A549 (cell line): ENCODE results near the gene CAV1. TPM values are rescaled to one million over a fixed set of nuclear protein-coding genes. Genes with fewer than 3 reads are reported as not detected.

ENCODE experiments used
- ATAC-seq, 2 experiments: fragments of 200-7000 bp in 1 of 2; fragments of >200 bp in 1 of 2; cut with Nextera tagmentation in 1 of 2; cut with Tn5 transposase in 1 of 2; 3 replicates each; pipeline versions ENCODE4 v1.8.0 to v1.9.1; 2018 to 2020; ENCODE audit warnings: mild to moderate bottlenecking in 1 of 2, moderate library complexity in 1 of 2
- CTCF ChIA-PET: fragments of 300-600 bp; sonication (Branson Sonifier 250); formaldehyde crosslinking; extraction: SDS; loops from one replicate; lab custom pipeline; 2021; ENCODE audit warnings: antibody characterized with exemption, inconsistent platforms; lab: Yijun Ruan, JAX
- POLR2A ChIA-PET: fragments of 350-600 bp; formaldehyde crosslinking; extraction: SDS; loops from one replicate; lab custom pipeline; 2021; ENCODE audit warnings: antibody characterized with exemption, inconsistent platforms; lab: Yijun Ruan, JAX
- DNase-seq, 2 experiments: peaks; one replicate each; pipeline versions ENCODE4 v3.0.0 to v3.0.0-alpha.2; 2011 to 2016; ENCODE audit warnings: low read depth in 1 of 2, low spot score in 1 of 2
- FAIRE-seq: peaks from 2 replicates; lab custom pipeline; 2011; peaks lifted over from hg19 to GRCh38; lab: Jason Lieb, UNC
- H3K27ac ChIP-seq, 2 experiments: fragments of >200 bp; sonication (Bioruptor Twin); formaldehyde crosslinking; 3 replicates each; pipeline ENCODE4 v1.5.1; 2016 to 2017
- H3K4me1 ChIP-seq: fragments of >200 bp; sonication (Bioruptor Twin); formaldehyde crosslinking; 3 replicates; pipeline ENCODE4 v1.6.1; 2016
- H3K4me2 ChIP-seq: fragments of >200 bp; sonication (Bioruptor Twin); formaldehyde crosslinking; 3 replicates; pipeline ENCODE4 v1.6.1; 2016
- H3K4me3 ChIP-seq: fragments of >200 bp; sonication (Bioruptor Twin); formaldehyde crosslinking; 3 replicates; pipeline ENCODE4 v1.5.1; 2016
- H3K9me3 ChIP-seq: fragments of >200 bp; sonication (Bioruptor Twin); formaldehyde crosslinking; 3 replicates; pipeline ENCODE4 v1.6.1; 2016
- CBX8 ChIP-seq: fragments of 200-600 bp; sonication (generic); IDR thresholded peaks from 2 replicates; pipeline ENCODE4 v1.6.1; 2016
- CTCF ChIP-seq: fragments of >200 bp; sonication (Bioruptor Twin); formaldehyde crosslinking; IDR thresholded peaks from 3 replicates; pipeline ENCODE4 v1.5.1; 2016
- E2F6 ChIP-seq: IDR thresholded peaks from 2 replicates; pipeline ENCODE4 v1.6.1; 2012; ENCODE audit warnings: low read depth, borderline replicate concordance
- ELK1 ChIP-seq: fragments of 150-350 bp; IDR thresholded peaks from 2 replicates; pipeline ENCODE4 v1.6.1; 2014; ENCODE audit warnings: low read depth, mild to moderate bottlenecking, low read length
- EP300 ChIP-seq, 2 experiments: fragments of >200 bp; sonication (Bioruptor Twin); formaldehyde crosslinking; IDR thresholded peaks; 2 replicates in 1 of 2; 3 replicates in 1 of 2; pipeline ENCODE4 v1.6.1; 2016 to 2017
- FOSL2 ChIP-seq, 2 experiments: fragments of 450-650 bp in 1 of 2; fragments of >200 bp in 1 of 2; sonication (Bioruptor Twin) in 1 of 2; formaldehyde crosslinking; IDR thresholded peaks; 2 replicates each; pipeline versions ENCODE4 v1.5.0 to v1.6.1; 2016 to 2020; ENCODE audit warnings: mild to moderate bottlenecking in 1 of 2, moderate library complexity in 1 of 2
- HDAC2 ChIP-seq: fragments of 200-600 bp; sonication (generic); IDR thresholded peaks from 2 replicates; pipeline ENCODE4 v1.6.1; 2016
- JUN ChIP-seq, 2 experiments: fragments of >200 bp; sonication (Bioruptor Twin); formaldehyde crosslinking; IDR thresholded peaks; 2 replicates in 1 of 2; 3 replicates in 1 of 2; pipeline ENCODE4 v1.6.1; 2016 to 2017
- JUNB ChIP-seq: fragments of >200 bp; sonication (Bioruptor Twin); formaldehyde crosslinking; IDR thresholded peaks from 2 replicates; pipeline ENCODE4 v1.6.1; 2016
- KDM5A ChIP-seq: fragments of 200-600 bp; sonication (generic); IDR thresholded peaks from 2 replicates; pipeline ENCODE4 v1.6.1; 2016; ENCODE audit warnings: antibody characterized with exemption, mild to moderate bottlenecking
- MAFK ChIP-seq: fragments of 450-650 bp; IDR thresholded peaks from 2 replicates; pipeline ENCODE4 v1.6.1; 2014; ENCODE audit not compliant: partially characterized antibody
- MYC ChIP-seq: IDR thresholded peaks from 2 replicates; pipeline ENCODE4 v1.6.1; 2012; ENCODE audit warnings: mild to moderate bottlenecking, inconsistent platforms, low read length, improper control_type of control experiment, borderline replicate concordance
- NR3C1 ChIP-seq: fragments of >200 bp; sonication (Bioruptor Twin); formaldehyde crosslinking; IDR thresholded peaks from 3 replicates; pipeline ENCODE4 v1.6.1; 2017
- PBX3 ChIP-seq: IDR thresholded peaks from 2 replicates; pipeline ENCODE4 v1.6.1; 2012
- PHF8 ChIP-seq: fragments of 200-600 bp; sonication (generic); IDR thresholded peaks from 2 replicates; pipeline ENCODE4 v1.6.1; 2016; ENCODE audit warnings: low read depth, mild to moderate bottlenecking, antibody characterized with exemption, moderate library complexity, borderline replicate concordance
- POLR2A ChIP-seq: IDR thresholded peaks from 2 replicates; pipeline ENCODE4 v1.6.1; 2012; ENCODE audit warnings: mild to moderate bottlenecking, low read length
- RAD21 ChIP-seq, 2 experiments: fragments of >200 bp in 1 of 2; sonication (Bioruptor Twin) in 1 of 2; formaldehyde crosslinking in 1 of 2; IDR thresholded peaks in 1 of 2; conservative IDR thresholded peaks in 1 of 2; 2 replicates in 1 of 2; 3 replicates in 1 of 2; pipeline ENCODE4 v1.6.1; 2012 to 2018; ENCODE audit warnings: inconsistent platforms in 1 of 2
- RFX5 ChIP-seq: fragments of 450-650 bp; IDR thresholded peaks from 2 replicates; pipeline ENCODE4 v1.7.1; 2014; ENCODE audit warnings: antibody characterized with exemption, mild to moderate bottlenecking, moderate library complexity
- SMC3 ChIP-seq: fragments of >200 bp; sonication (Bioruptor Twin); formaldehyde crosslinking; IDR thresholded peaks from 3 replicates; pipeline ENCODE4 v1.6.1; 2018; ENCODE audit warnings: inconsistent platforms
- WGBS: methylation state at CpG from one replicate; pipeline ENCODE4 v1.1.6; 2017; ENCODE audit errors: missing lambda C conversion rate; 5-methylcytosine and 5-hydroxymethylcytosine counted together
- polyA plus RNA-seq, 4 experiments: library from polyadenylated mRNA; depleted of rRNA in 3 of 4; stranded (reverse); fragments of >200 nt; fragmentation: RNase III in 1 of 4; extraction: RNeasy Plus Mini Kit Qiagen cat#74134 plus additional on column Dnase treatment in 1 of 4; gene quantifications; 2 replicates in 3 of 4; 3 replicates in 1 of 4; pipeline ENCODE4 v1.2.3, GENCODE V29; 2011 to 2017
- TF ChIP-seq, protein P1 (sequence below): IDR thresholded peaks from 2 replicates; pipeline ENCODE4 v1.6.1; 2012

CAV1 gene
- polyA plus RNA-seq, 2 of the 4 experiments (the other 2 are of a cell fraction), result 365 to 493 TPM

DNA sequence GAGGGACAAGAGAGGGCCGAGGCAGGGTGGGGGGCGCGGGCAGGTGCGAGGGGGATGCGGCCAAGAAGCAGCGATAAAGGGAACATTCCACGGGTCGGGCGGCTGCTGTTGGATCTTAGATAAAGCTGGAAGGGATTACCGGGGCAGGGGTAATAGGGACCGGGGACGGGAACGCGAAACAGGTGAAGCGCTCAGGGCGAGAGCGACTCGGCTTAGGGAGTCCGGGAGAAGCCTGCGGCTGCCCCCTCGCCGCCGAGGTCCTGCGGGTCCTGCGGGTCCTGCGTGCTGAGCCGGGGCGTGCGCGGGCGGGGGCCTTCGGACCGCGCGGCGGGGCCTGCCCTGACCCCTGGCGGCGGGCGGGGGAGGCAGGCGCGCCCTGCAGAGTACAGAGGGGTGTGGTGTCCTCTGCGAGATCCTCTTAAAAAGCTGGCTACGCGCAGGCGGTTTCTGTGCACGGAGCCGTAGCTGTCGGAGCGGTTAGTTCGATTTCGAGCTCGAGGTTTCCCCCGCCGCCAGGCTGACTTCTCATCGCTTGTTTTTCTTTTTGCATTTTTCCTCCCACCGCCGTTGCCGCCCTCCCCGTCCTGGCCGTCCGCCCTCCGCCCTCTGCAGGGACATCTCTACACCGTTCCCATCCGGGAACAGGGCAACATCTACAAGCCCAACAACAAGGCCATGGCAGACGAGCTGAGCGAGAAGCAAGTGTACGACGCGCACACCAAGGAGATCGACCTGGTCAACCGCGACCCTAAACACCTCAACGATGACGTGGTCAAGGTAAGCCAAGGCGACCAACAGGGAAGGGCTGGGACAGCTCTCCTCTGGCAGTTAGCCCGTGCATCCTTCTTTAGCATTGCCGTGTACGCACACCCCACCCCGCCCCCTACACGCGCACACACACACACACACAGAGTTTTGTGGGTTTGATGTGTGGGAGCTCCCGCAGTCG, 1.4 kb downstream of the CAV1 start:
- Histone ChIP-seq H3K4me2 (peak overlapping the region; percentile 98), H3K4me1 (peaks cover 68% of the 10 kb centered on the region), H3K27ac (peak overlapping the region; percentile 99), H3K4me3 (peak overlapping the region; percentile 78), H3K9me3 (no peaks in the 10 kb centered on the region)
- no peak for TF ChIP-seq FOSL2 (IDR thresholded peaks at IDR 0.05)
- TF ChIP-seq FOSL2 (CRISPR knock-in tag; IDR thresholded peaks at IDR 0.05), result peak; percentile 61
- no peak for TF ChIP-seq HDAC2
- TF ChIP-seq PHF8, result 0 out of 2 replicates have a peak, but pooled peaks have one; percentile 1
- TF ChIP-seq SMC3, result peak; percentile 97
- peak; percentile 71; the same call in 1 of the 2 replicates for TF ChIP-seq MYC
- peak; percentile 67 to 94 for TF ChIP-seq RAD21 (conservative IDR thresholded peaks at IDR 0.05 in 1 of 2, IDR thresholded peaks at IDR 0.05 in 1 of 2)
- peak; percentile 86 for TF ChIP-seq CTCF
- TF ChIP-seq PBX3, result peak; percentile 21; the same call in 1 of the 2 replicates
- TF ChIP-seq JUN (IDR thresholded peaks at IDR 0.05), result peak; percentile 14 to 87; a peak in 4 of 5 replicates
- no peak for TF ChIP-seq MAFK
- TF ChIP-seq RFX5, result no peak
- TF ChIP-seq POLR2A, result peak; percentile 30; the same call in 1 of the 2 replicates
- no peak for TF ChIP-seq JUNB
- peak; percentile 47; the same call in 1 of the 2 replicates for TF ChIP-seq KDM5A
- TF ChIP-seq, protein P1, sequence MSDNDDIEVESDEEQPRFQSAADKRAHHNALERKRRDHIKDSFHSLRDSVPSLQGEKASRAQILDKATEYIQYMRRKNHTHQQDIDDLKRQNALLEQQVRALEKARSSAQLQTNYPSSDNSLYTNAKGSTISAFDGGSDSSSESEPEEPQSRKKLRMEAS, result peak; percentile 56
- TF ChIP-seq E2F6, result no peak
- no peak for TF ChIP-seq EP300 (IDR thresholded peaks at IDR 0.05)
- no peak for TF ChIP-seq ELK1
- TF ChIP-seq CBX8, result no peak
- no peak for FAIRE-seq
- DNase-seq, result peak; percentile 83 to 90
- under 1% methylated on average over 67 of the region's 83 CpGs for WGBS
- ATAC-seq, result peak; percentile 72 to 82
- POLR2A ChIA-PET, result interaction anchor here (0.6 to 3.3 kb wide), 28 partner anchors 10 to 316 kb away, joined by 3 to 50 read pairs (median 4); partner anchors contain the start of genes CAV2 and TES
- CTCF ChIA-PET, result interaction anchor here (0.6 to 4.3 kb wide), 80 partner anchors 10 to 360 kb away, joined by 3 to 108 read pairs (median 5); partner anchors contain the start of genes CAV2 and TES

- DNase-seq (no peak), FAIRE-seq (no peak), ATAC-seq (no peak)
- POLR2A ChIA-PET, result interaction anchor here (1.0 to 3.3 kb wide), 11 partner anchors 9 to 268 kb away, joined by 3 to 50 read pairs (median 14); partner anchors contain the start of gene CAV2
- Histone ChIP-seq H3K4me3 (peak overlapping the region; percentile 78), H3K4me2 (peak overlapping the region; percentile 98), H3K9me3 (no peaks in the 10 kb centered on the region), H3K4me1 (peaks cover 68% of the 10 kb centered on the region), H3K27ac (peak overlapping the region; percentile 99)
- no peak for TF ChIP-seq NR3C1
- TF ChIP-seq FOSL2 (IDR thresholded peaks at IDR 0.05), result no peak
- TF ChIP-seq FOSL2 (CRISPR knock-in tag; IDR thresholded peaks at IDR 0.05), result peak; percentile 57
- TF ChIP-seq, protein P1, result peak; percentile 84
- CTCF ChIA-PET, result interaction anchor here (0.7 to 4.3 kb wide), 55 partner anchors 11 to 361 kb away, joined by 3 to 108 read pairs (median 6); partner anchors contain the start of gene CAV2
- 4% methylated on average over 5 of the region's 5 CpGs for WGBS
These were observed 2.1 kb downstream of the CAV1 start for GRCh38 chr7:116526897-116527296.
